Colonic mucosa (tissue), 4 donors: ENCODE data around the gene CINP. TPM values are rescaled to one million over a fixed set of nuclear protein-coding genes. Genes with fewer than 3 reads are reported as not detected.
"Not testable (repeated sequence)": the region's sequence is repeated elsewhere in the genome, so short reads cannot be mapped to it uniquely, and the experiment has no call there.

Experiments
- DNase-seq: peaks from one replicate; pipeline ENCODE4 v3.0.0-alpha.2; 2020
- H3K27ac ChIP-seq: fragments of 200-600 bp; one replicate; pipeline ENCODE4 v1.8.0; 2021
- H3K27me3 ChIP-seq: fragments of 200-600 bp; one replicate; pipeline ENCODE4 v1.8.0; 2021
- H3K36me3 ChIP-seq: fragments of 200-600 bp; one replicate; pipeline ENCODE4 v1.8.0; 2021
- H3K4me1 ChIP-seq: fragments of 200-600 bp; one replicate; pipeline ENCODE4 v1.8.0; 2021; ENCODE audit warnings: mild to moderate bottlenecking
- H3K4me3 ChIP-seq: fragments of 200-600 bp; one replicate; pipeline ENCODE4 v1.8.0; 2021
- H3K9ac ChIP-seq, 2 donors: one replicate each; pipeline ENCODE4 v1.7.0; 2013; ENCODE audit warnings: control low read depth in 2 of 2, low read depth in 2 of 2, low read length in 2 of 2
- H3K9me3 ChIP-seq: fragments of 200-600 bp; one replicate; pipeline ENCODE4 v1.8.0; 2021
- CTCF ChIP-seq: fragments of 200-600 bp; IDR thresholded peaks from one replicate; pipeline ENCODE4 v1.8.0; 2022; ENCODE audit warnings: antibody characterized with exemption, mild to moderate bottlenecking
- intact Hi-C: fragments of 100-400 bp; cut with DNase I; formaldehyde crosslinking; loops from one replicate; pipeline ENCODE4 v1.14.1; 2022
- total RNA-seq, 2 donors: library from RNA; stranded (reverse); fragmentation: NEBNext Ultra II Directional in 1 of 2; extraction: Animal tissue kit (Norgen Biotek cat#: 25700) in 1 of 2; gene quantifications; one replicate each; pipeline ENCODE4 v1.2.1, GENCODE V29; 2021
- donor health status: healthy.
- donor health status: DM: no; HTN: no; CAD: no.
- donor health status: DM: no; HTN: no; CAD: no.

The CINP gene
- total RNA-seq, 2 donors from 2014 or later = 29.5 to 43.2 TPM

GRCh38 chr14:102304611-102305506 is 57.8 kb downstream of the CINP start, which contains the start of gene MOK:
MOK (minus strand) TSS chr14:102305164; CDS start chr14:102304968, 196 bp downstream.
- Histone ChIP-seq H3K27ac (peak within 1 kb of the TSS; percentile 32), H3K4me3 (peak within 1 kb of the TSS; percentile 82), H3K9me3 (no peaks in the 10 kb centered on the region), H3K9ac (peak within 1 kb of the TSS; percentile 52 to 68), H3K4me1 (no peaks in the 10 kb centered on the region), H3K27me3 (no peaks in the 10 kb centered on the region), H3K36me3 (no peaks in the 10 kb centered on the region)
- DNase-seq = peak; percentile 98
- TF ChIP-seq CTCF = no peak
- intact Hi-C loops = loop anchor here (10.0 kb wide), 1 partner anchor 140 kb away; no protein-coding TSS in a partner anchor

- no peak for DNase-seq
- no peak overlapping the region for H3K27ac ChIP-seq
- H3K36me3 ChIP-seq = no peaks in the 10 kb centered on the region
- no peaks in the 10 kb centered on the region for H3K4me1 ChIP-seq
- H3K4me3 ChIP-seq = no peak overlapping the region
- no peaks in the 10 kb centered on the region for H3K9me3 ChIP-seq
- no peak overlapping the region for H3K9ac ChIP-seq
- intact Hi-C loops = loop anchor here (10.0 kb wide), 1 partner anchor 139 kb away; no protein-coding TSS in a partner anchor
- no peak for TF ChIP-seq CTCF
- H3K27me3 ChIP-seq = no peaks in the 10 kb centered on the region
Measured at GRCh38 chr14:102303664-102304063, 59.0 kb downstream of the CINP start.

- H3K27ac ChIP-seq, H3K36me3 ChIP-seq, H3K4me3 ChIP-seq, H3K4me1 ChIP-seq, DNase-seq, H3K9me3 ChIP-seq, H3K27me3 ChIP-seq, intact Hi-C loops, H3K9ac ChIP-seq: not testable (repeated sequence)
Measured at GRCh38 chr14:102298303-102299070, 64.2 kb downstream of the CINP start.

Other genes with a start within 250 kb of the CINP start
- 10 to 100 TPM; 30.0 to 31.2 TPM for gene WDR20, start 223.0 kb downstream of the CINP start, total RNA-seq
- gene MOK, start 57.7 kb downstream of the CINP start, total RNA-seq = 1 to 10 TPM; 4.8 to 6.9 TPM
- gene ZNF839, start 43.1 kb downstream of the CINP start, total RNA-seq = 10 to 100 TPM in 1 of 2 donors, 1 to 10 TPM in 1; 7.2 to 11.0 TPM
- 10 to 100 TPM; 16.5 to 18.2 TPM for gene TECPR2, start 51 bp upstream of the CINP start, total RNA-seq
- 100 to 1,000 TPM; 107 to 115 TPM for gene ANKRD9, start 146.9 kb upstream of the CINP start, total RNA-seq
- 10 to 100 TPM; 30.0 to 43.2 TPM for gene RCOR1, start 229.8 kb upstream of the CINP start, total RNA-seq